Measurements from ENCODE around the gene PUSL1.

Gene PUSL1

GRCh38 chr1:1322952-1323351 is 14.6 kb downstream of the PUSL1 start:
- peak overlapping the region; percentile 15; the same call in 1 of the 2 replicates for H3K4me3 ChIP-seq (ENCODE audit: low read depth, low read length)

DNA sequence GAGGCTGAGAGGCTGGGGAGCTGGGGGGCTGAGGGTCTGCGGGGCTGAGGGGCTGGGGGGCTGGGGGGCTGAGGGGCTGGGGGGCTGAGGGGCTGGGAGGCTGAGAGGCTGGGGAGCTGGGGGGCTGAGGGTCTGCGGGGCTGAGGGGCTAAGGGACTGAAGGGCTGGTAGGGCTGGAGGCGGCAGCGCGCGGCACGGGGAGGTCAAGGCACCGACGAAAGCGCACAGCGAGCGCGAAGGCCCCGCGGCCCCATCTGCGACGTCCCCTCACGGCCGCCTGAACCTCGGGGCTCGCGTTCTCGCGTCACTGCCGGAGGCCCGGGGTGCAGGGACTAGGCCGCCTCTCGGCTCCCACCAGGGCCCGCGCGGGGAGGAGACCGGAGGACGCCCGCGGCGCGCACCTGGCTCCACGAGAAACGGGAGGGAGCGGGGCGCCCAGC is 15.7 kb downstream of the PUSL1 start:
- TF ChIP-seq, protein P1, sequence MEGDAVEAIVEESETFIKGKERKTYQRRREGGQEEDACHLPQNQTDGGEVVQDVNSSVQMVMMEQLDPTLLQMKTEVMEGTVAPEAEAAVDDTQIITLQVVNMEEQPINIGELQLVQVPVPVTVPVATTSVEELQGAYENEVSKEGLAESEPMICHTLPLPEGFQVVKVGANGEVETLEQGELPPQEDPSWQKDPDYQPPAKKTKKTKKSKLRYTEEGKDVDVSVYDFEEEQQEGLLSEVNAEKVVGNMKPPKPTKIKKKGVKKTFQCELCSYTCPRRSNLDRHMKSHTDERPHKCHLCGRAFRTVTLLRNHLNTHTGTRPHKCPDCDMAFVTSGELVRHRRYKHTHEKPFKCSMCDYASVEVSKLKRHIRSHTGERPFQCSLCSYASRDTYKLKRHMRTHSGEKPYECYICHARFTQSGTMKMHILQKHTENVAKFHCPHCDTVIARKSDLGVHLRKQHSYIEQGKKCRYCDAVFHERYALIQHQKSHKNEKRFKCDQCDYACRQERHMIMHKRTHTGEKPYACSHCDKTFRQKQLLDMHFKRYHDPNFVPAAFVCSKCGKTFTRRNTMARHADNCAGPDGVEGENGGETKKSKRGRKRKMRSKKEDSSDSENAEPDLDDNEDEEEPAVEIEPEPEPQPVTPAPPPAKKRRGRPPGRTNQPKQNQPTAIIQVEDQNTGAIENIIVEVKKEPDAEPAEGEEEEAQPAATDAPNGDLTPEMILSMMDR (IDR thresholded peaks at IDR 0.05; ENCODE audit: insufficient read depth, low read length, missing control alignments), result no peak
- ChIA-PET CTCF (no interaction called here), POLR2A (no interaction called here)
- peak overlapping the region; percentile 83 for H3K4me3 ChIP-seq (ENCODE audit: low read depth, low read length)
- no peak for DNase-seq (ENCODE audit: low read depth, low spot score)

More at GRCh38 chr1:1322952-1323351, 14.6 kb downstream of the PUSL1 start:
- TF ChIP-seq, protein P1 (IDR thresholded peaks at IDR 0.05; ENCODE audit: insufficient read depth, low read length, missing control alignments), result no peak
- no peak for DNase-seq (ENCODE audit: low read depth, low spot score)
- CTCF ChIA-PET, result interaction anchor here (0.7 kb wide), 1 partner anchor 17 kb away, joined by 3 read pairs; no protein-coding TSS in a partner anchor
- POLR2A ChIA-PET, result no interaction called here

- TF ChIP-seq, protein P1 (IDR thresholded peaks at IDR 0.05; ENCODE audit: insufficient read depth, low read length, missing control alignments), result no peak
- POLR2A ChIA-PET, result no interaction called here
- CTCF ChIA-PET, result interaction anchor here (1.1 to 2.7 kb wide), 2 partner anchors 20 to 47 kb away, joined by 4 to 12 read pairs; no protein-coding TSS in a partner anchor
- H3K4me3 ChIP-seq (ENCODE audit: low read depth, low read length), result peak within 1 kb of the TSS; percentile 86
- DNase-seq (ENCODE audit: low read depth, low spot score), result no peak
Observed at GRCh38 chr1:1324524-1325287, 16.3 kb downstream of the PUSL1 start, which contains the start of the genes CPTP and INTS11. Gene CPTP (plus strand): TSS chr1:1324802. CDS start chr1:1326911, 2,109 bp downstream. Gene INTS11 (minus strand): TSS chr1:1324660. CDS start chr1:1324608, 52 bp downstream.

DNA sequence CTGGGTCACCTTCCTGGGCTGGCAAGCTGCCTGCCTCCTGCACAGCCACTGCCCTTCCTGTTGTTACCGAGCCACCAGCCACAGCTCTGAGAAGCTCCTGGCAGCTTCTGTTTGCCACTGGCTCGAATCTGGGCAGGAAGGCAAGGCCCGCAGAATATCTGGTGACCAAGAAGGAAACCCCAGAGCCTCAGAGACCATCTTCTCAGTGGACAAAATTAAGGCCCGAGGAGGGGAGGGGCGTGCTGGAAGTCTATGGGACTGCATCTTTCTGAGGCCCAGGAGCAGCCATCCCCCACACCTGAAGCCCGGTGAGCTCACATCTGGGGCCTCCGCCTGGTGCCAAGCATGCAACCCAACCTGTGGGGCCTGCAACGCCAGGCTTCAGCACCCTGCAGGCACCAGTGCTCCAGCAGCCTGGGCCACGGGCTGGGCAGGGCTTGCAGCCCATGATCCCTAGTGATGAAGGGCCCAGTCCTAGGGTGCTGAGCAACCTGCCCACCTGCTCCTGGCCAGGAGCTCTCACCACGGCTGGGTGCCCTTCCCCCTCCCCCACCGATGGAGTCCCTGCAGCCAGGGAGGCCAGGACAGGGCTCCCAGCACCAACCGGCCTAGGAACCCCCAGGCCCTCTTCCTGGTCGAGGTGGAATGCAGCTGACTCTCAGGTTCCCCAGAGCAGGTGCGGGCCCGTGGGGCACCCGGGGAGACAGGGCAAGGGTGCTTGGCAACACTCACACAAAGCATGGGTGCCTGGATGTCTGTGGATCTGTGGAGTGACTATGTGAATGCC is 17.1 kb downstream of the PUSL1 start:
- ChIA-PET CTCF (interaction anchor here (0.8 to 2.7 kb wide), 4 partner anchors 9 to 47 kb away, joined by 3 to 12 read pairs (median 4); no protein-coding TSS in a partner anchor), POLR2A (no interaction called here)
- TF ChIP-seq, protein P1 (IDR thresholded peaks at IDR 0.05; ENCODE audit: insufficient read depth, low read length, missing control alignments), result no peak
- DNase-seq (ENCODE audit: low read depth, low spot score), result no peak
- H3K4me3 ChIP-seq (ENCODE audit: low read depth, low read length), result peak overlapping the region; percentile 86

GRCh38 chr1:1326075-1326605 is 17.7 kb downstream of the PUSL1 start:
- ChIA-PET POLR2A (no interaction called here), CTCF (interaction anchor here (0.8 to 2.7 kb wide), 4 partner anchors 8 to 46 kb away, joined by 3 to 12 read pairs (median 4); no protein-coding TSS in a partner anchor)
- no peak for DNase-seq (ENCODE audit: low read depth, low spot score)
- TF ChIP-seq, protein P1 (IDR thresholded peaks at IDR 0.05; ENCODE audit: insufficient read depth, low read length, missing control alignments), result no peak
- H3K4me3 ChIP-seq (ENCODE audit: low read depth, low read length), result peak overlapping the region; percentile 23
